Psoas muscle (tissue), 8 donors: ENCODE measurements around the gene ADAP1. TPM values are rescaled to one million over a fixed set of nuclear protein-coding genes. Genes with fewer than 3 reads are reported as not detected.
"Not testable (repeated sequence)": the region's sequence is repeated elsewhere in the genome, so short reads cannot be mapped to it uniquely, and the experiment has no call there.

Experiments
- ATAC-seq, 4 donors: fragments of 200-7000 bp; cut with Tn5 transposase; one replicate each; pipeline ENCODE4 v1.9.1; 2020; ENCODE audit warnings: moderate library complexity in 3 of 4, mild to moderate bottlenecking in 2 of 4
- DNase-seq, 2 donors: peaks; one replicate each; pipeline ENCODE4 v3.0.0-alpha.2; 2020
- H3K27ac ChIP-seq: fragments of 200-600 bp; one replicate; pipeline ENCODE4 v1.8.0; 2022
- H3K27me3 ChIP-seq, 3 donors: fragments of 200-600 bp in 1 of 3; one replicate each; pipeline versions ENCODE4 v1.6.1 to v1.8.0; 2013 to 2022; ENCODE audit warnings: low read length in 2 of 3, mild to moderate bottlenecking in 2 of 3, moderate library complexity in 1 of 3; ENCODE audit not compliant: insufficient read depth in 3 of 3
- H3K36me3 ChIP-seq, 2 donors: fragments of 200-600 bp in 1 of 2; one replicate each; pipeline versions ENCODE4 v1.6.1 to v1.8.0; 2013 to 2022; ENCODE audit warnings: low read depth in 1 of 2, mild to moderate bottlenecking in 1 of 2, moderate library complexity in 1 of 2; ENCODE audit not compliant: insufficient read depth in 1 of 2
- H3K4me1 ChIP-seq: fragments of 200-600 bp; one replicate; pipeline ENCODE4 v1.8.0; 2022
- H3K4me3 ChIP-seq: fragments of 200-600 bp; one replicate; pipeline ENCODE4 v1.8.0; 2022; ENCODE audit warnings: mild to moderate bottlenecking
- H3K9me3 ChIP-seq: fragments of 200-600 bp; one replicate; pipeline ENCODE4 v1.8.0; 2022
- CTCF ChIP-seq: fragments of 200-600 bp; IDR thresholded peaks from one replicate; pipeline ENCODE4 v1.8.0; 2022; ENCODE audit warnings: antibody characterized with exemption
- WGBS, 3 donors: extraction: QIAGEN DNeasy Blood & Tissue Kit; methylation state at CpG; one replicate each; pipeline versions ENCODE4 v1.1.6 to v1.1.7; 2013; 5-methylcytosine and 5-hydroxymethylcytosine counted together
- intact Hi-C, 2 donors: fragments of 100-400 bp; cut with DNase I; formaldehyde crosslinking; loops; one replicate each; pipeline versions ENCODE4 v1.11.0 to v1.14.2; 2022
- polyA plus RNA-seq, 3 donors: library from polyadenylated mRNA; stranded (reverse); fragments of 200-250 nt; gene quantifications; one replicate each; pipeline ENCODE4 v1.2.3, GENCODE V29; 2013
- total RNA-seq, 4 donors: library from RNA; stranded (reverse); fragmentation: NEBNext Ultra II Directional in 2 of 4; extraction: Animal tissue kit (Norgen Biotek cat#: 25700) in 2 of 4; gene quantifications; one replicate each; pipeline versions ENCODE4 v1.2.1 to v1.2.4, GENCODE V29; 2021 to 2023
- donor health status: healthy with polysubstance abuse.
- donor health status: DM: no; HTN: no; CAD: no; lungs with moderate emphysema.
- donor health status: Bipolar disorder and iron deficiency.
- donor health status: healthy.
- donor health status: DM: yes; HTN: yes; CAD: no.
- donor health status: DM: no; HTN: no; CAD: no.
- donor health status: DM: no; HTN: no; CAD: no.
- donor health status: DM: yes; HTN: yes; CAD: no.

ADAP1 gene
- total and polyA plus RNA-seq, 7 donors, result 0.18 to 1.4 (median 0.88) TPM

DNA sequence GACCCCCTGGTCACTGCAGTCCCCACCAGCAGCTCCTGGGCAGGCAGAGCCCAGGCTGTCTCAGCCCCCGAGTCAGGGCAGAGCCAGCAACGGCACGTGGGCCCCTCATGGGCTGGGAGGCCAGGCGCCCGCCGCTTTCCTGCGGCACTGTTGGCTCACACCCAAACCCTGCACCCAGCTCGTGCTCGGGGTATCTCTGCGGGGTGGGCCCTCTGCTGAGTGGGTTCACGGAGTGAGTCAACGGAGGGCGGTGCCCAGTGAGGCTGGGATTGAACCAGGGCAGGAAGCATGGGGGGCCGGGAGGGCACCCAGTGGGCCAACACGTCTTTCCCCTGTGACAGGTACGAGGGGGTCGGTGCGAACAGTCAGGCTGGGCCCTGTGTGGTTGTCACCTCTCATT is 28.9 kb downstream of the ADAP1 start:
- H3K27ac ChIP-seq, result no peak overlapping the region
- TF ChIP-seq CTCF, result no peak
- H3K4me3 ChIP-seq, result no peak overlapping the region
- WGBS, 3 donors, result 69 to 77% (median 76%) methylated on average over 18 of the region's 18 CpGs
- H3K36me3 ChIP-seq, result no peaks in the 10 kb centered on the region
- H3K27me3 ChIP-seq, result peaks cover 0 to 14% (median 8%) of the 10 kb centered on the region in 3 donors
- no peaks in the 10 kb centered on the region for H3K9me3 ChIP-seq
- ATAC-seq (no peak), DNase-seq (peak in 1 of 2 donors; percentile 70)
- intact Hi-C loops, result no loop called here
- no peaks in the 10 kb centered on the region for H3K4me1 ChIP-seq

DNA sequence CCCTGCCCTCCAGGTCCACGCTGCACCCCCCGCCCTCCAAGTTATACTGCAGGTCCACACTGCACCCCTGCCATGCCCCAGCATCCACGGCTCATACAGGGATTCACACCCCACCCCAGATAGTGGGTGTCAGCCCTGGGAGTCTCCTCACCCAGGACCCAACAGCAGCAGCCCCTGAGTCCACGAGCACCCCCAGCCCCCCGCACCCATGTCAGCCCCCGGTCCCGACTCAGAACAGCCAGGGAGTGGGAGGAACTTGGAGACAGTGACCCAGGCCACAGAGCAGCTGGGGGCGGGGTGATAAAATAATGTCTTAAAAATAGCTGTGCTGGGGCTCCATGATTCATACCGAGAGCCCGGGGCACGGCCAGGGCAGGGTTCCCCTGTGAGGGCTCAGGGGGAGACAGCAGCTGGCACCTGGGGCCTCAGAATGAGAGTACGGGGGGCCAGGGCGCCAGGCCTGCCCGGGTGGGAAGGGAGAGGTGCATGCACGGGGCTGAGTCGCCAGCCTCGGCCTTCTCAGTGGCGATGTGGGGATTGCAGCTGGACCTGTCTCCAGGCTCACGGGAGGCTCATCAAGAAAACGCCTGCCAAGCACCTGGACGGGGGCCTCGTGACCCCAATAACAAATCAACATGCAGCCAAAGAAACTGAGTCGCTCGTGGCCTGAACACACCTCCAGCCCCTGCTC is 29.8 kb downstream of the ADAP1 start:
- Histone ChIP-seq H3K4me3 (no peak overlapping the region), H3K27ac (no peak overlapping the region), H3K4me1 (no peaks in the 10 kb centered on the region), H3K36me3 (no peaks in the 10 kb centered on the region), H3K9me3 (no peaks in the 10 kb centered on the region), H3K27me3 (peaks cover 0 to 14% (median 8%) of the 10 kb centered on the region in 3 donors)
- peak in 1 of 2 donors; percentile 45 for DNase-seq
- ATAC-seq, result no peak
- 60 to 67% (median 62%) methylated on average over 20 to 24 of the region's 24 CpGs for WGBS, 3 donors
- intact Hi-C loops, result no loop called here
- TF ChIP-seq CTCF, result no peak

GRCh38 chr7:924042-924441 is 30.4 kb downstream of the ADAP1 start:
- DNase-seq, result peak in 1 of 2 donors; percentile 53
- H3K4me3 ChIP-seq, H3K36me3 ChIP-seq, H3K9me3 ChIP-seq, H3K4me1 ChIP-seq, H3K27ac ChIP-seq, intact Hi-C loops, ATAC-seq: not testable (repeated sequence)
- peaks cover 0 to 14% (median 6%) of the 10 kb centered on the region in 3 donors for H3K27me3 ChIP-seq
- 76 to 81% (median 80%) methylated on average over 10 to 21 of the region's 25 CpGs for WGBS, 3 donors

DNA sequence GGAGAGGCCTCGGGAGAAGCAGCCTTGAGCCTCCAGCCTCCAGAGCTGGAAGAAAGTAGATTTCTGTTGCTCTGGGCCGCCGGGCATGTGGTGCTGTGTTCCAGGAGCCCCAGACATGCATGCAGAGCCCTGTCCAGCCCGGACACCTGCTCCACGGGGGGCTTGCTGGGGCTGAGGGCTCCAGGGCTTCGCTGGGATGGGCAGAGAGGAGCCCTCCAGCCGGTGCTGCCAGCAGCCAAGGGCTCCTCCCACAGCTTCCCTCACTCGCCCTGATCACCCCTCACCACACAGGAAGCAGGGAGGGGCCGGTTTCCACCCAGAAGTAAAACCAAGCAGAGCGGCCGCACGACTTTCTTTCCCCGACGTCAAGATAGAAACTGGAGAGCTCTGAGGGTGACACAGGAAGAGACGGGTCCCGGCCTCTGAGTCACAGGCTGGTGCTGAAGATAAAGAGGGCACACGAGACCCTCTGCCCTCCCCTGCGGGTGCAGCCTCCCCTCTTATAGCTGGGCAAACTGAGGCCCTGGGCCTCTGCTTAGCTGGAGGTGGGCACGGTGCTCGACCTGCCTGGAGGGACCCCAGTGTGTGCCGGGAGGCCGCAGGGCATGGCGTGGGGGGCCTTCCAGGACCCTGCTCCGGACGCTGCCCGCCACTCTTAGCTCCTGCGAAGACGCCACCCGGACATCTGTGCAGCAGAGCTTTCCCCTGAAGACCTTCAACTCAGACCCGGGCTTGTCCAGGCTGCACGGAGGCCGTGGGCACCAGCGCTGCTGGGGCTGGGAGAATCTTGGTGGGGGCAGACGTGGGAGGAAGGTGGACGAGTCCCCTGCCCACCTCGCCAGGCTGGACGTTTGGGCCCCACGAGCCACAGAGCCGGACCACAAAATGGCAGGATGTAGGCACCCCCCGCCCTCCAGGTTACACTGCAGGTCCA is 31.1 kb downstream of the ADAP1 start:
- no peaks in the 10 kb centered on the region for H3K4me1 ChIP-seq
- ATAC-seq, result peak; percentile 23 to 59 (median 34)
- intact Hi-C loops, result no loop called here
- 51 to 54% (median 54%) methylated on average over 33 to 40 of the region's 40 CpGs for WGBS, 3 donors
- TF ChIP-seq CTCF, result no peak
- DNase-seq, result peak; percentile 65 to 78
- no peak overlapping the region for H3K27ac ChIP-seq
- H3K27me3 ChIP-seq, result peaks cover 0 to 14% (median 2%) of the 10 kb centered on the region in 3 donors
- no peaks in the 10 kb centered on the region for H3K9me3 ChIP-seq
- H3K36me3 ChIP-seq, result no peaks in the 10 kb centered on the region
- peak overlapping the region; percentile 11 for H3K4me3 ChIP-seq
